ENCODE results near the gene ASXL3. TPM values are rescaled to one million over a fixed set of nuclear protein-coding genes. Genes with fewer than 3 reads are reported as not detected.

Gene ASXL3
- total RNA-seq, 1 experiment from 2014 or later: not detected

GRCh38 chr18:33720133-33720532 is 142.1 kb downstream of the ASXL3 start:
- no peaks in the 10 kb centered on the region; the same call in 1 of the 2 replicates for H4K20me1 ChIP-seq (ENCODE audit: insufficient read depth)
- DNase-seq (ENCODE audit: low read depth, low spot score) (no peak), ATAC-seq (no peak)
- no peaks in the 10 kb centered on the region for H3K4me1 ChIP-seq (ENCODE audit: control insufficient read depth in 1 of 2, insufficient read depth in 2 of 2, low read length in 2 of 2)
- TF ChIP-seq, protein P1, sequence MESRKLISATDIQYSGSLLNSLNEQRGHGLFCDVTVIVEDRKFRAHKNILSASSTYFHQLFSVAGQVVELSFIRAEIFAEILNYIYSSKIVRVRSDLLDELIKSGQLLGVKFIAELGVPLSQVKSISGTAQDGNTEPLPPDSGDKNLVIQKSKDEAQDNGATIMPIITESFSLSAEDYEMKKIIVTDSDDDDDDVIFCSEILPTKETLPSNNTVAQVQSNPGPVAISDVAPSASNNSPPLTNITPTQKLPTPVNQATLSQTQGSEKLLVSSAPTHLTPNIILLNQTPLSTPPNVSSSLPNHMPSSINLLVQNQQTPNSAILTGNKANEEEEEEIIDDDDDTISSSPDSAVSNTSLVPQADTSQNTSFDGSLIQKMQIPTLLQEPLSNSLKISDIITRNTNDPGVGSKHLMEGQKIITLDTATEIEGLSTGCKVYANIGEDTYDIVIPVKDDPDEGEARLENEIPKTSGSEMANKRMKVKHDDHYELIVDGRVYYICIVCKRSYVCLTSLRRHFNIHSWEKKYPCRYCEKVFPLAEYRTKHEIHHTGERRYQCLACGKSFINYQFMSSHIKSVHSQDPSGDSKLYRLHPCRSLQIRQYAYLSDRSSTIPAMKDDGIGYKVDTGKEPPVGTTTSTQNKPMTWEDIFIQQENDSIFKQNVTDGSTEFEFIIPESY (IDR thresholded peaks at IDR 0.05; ENCODE audit: extremely low read depth, insufficient replicate concordance, low read length): no peak
- TF ChIP-seq FOSL1 (IDR thresholded peaks at IDR 0.05; ENCODE audit: low read depth): no peak
- no peak for TF ChIP-seq SIN3A (IDR thresholded peaks at IDR 0.05; ENCODE audit: low read depth)
- TF ChIP-seq CBX3 (IDR thresholded peaks at IDR 0.05; ENCODE audit: low read depth): no peak
- no peak for TF ChIP-seq POLR2AphosphoS5 (IDR thresholded peaks at IDR 0.05; ENCODE audit: low read depth, low read length)
- TF ChIP-seq, protein P2, sequence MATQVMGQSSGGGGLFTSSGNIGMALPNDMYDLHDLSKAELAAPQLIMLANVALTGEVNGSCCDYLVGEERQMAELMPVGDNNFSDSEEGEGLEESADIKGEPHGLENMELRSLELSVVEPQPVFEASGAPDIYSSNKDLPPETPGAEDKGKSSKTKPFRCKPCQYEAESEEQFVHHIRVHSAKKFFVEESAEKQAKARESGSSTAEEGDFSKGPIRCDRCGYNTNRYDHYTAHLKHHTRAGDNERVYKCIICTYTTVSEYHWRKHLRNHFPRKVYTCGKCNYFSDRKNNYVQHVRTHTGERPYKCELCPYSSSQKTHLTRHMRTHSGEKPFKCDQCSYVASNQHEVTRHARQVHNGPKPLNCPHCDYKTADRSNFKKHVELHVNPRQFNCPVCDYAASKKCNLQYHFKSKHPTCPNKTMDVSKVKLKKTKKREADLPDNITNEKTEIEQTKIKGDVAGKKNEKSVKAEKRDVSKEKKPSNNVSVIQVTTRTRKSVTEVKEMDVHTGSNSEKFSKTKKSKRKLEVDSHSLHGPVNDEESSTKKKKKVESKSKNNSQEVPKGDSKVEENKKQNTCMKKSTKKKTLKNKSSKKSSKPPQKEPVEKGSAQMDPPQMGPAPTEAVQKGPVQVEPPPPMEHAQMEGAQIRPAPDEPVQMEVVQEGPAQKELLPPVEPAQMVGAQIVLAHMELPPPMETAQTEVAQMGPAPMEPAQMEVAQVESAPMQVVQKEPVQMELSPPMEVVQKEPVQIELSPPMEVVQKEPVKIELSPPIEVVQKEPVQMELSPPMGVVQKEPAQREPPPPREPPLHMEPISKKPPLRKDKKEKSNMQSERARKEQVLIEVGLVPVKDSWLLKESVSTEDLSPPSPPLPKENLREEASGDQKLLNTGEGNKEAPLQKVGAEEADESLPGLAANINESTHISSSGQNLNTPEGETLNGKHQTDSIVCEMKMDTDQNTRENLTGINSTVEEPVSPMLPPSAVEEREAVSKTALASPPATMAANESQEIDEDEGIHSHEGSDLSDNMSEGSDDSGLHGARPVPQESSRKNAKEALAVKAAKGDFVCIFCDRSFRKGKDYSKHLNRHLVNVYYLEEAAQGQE (IDR thresholded peaks at IDR 0.05; ENCODE audit: low read depth): no peak
- TF ChIP-seq ZFX (IDR thresholded peaks at IDR 0.05): no peak
- TF ChIP-seq, protein P3, sequence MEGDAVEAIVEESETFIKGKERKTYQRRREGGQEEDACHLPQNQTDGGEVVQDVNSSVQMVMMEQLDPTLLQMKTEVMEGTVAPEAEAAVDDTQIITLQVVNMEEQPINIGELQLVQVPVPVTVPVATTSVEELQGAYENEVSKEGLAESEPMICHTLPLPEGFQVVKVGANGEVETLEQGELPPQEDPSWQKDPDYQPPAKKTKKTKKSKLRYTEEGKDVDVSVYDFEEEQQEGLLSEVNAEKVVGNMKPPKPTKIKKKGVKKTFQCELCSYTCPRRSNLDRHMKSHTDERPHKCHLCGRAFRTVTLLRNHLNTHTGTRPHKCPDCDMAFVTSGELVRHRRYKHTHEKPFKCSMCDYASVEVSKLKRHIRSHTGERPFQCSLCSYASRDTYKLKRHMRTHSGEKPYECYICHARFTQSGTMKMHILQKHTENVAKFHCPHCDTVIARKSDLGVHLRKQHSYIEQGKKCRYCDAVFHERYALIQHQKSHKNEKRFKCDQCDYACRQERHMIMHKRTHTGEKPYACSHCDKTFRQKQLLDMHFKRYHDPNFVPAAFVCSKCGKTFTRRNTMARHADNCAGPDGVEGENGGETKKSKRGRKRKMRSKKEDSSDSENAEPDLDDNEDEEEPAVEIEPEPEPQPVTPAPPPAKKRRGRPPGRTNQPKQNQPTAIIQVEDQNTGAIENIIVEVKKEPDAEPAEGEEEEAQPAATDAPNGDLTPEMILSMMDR (IDR thresholded peaks at IDR 0.05 in 2 of 3, conservative IDR thresholded peaks at IDR 0.05 in 1 of 3; ENCODE audit: borderline replicate concordance in 1 of 3, insufficient read depth in 1 of 3, low read depth in 2 of 3, low read length in 2 of 3): no peak
- H3K36me3 ChIP-seq (ENCODE audit: control insufficient read depth in 1 of 2, insufficient read depth in 2 of 2, low read length in 2 of 2): no peaks in the 10 kb centered on the region
- RAD21 ChIA-PET (ENCODE audit: low non-redundant PET in 1 of 2, low total read pairs in 2 of 2, uncharacterized antibody in 2 of 2, unreplicated experiment in 2 of 2): no interaction called here
- H2AFZ ChIP-seq (ENCODE audit: low read depth, low read length, poor library complexity, severe bottlenecking): no peak overlapping the region
- no peak overlapping the region for H3K27ac ChIP-seq (ENCODE audit: low read depth, low read length)
- H3K9me2 ChIP-seq (ENCODE audit: insufficient read depth): no peaks in the 10 kb centered on the region
- POLR2A ChIA-PET: no interaction called here
- CTCF ChIA-PET: no interaction called here
- intact Hi-C loops (cut with micrococcal nuclease): no loop called here
- no peak overlapping the region for H3K4me2 ChIP-seq (ENCODE audit: low read length)
- H3K9me3 ChIP-seq (ENCODE audit: control insufficient read depth in 1 of 2, insufficient read depth in 1 of 2, low read depth in 1 of 2, low read length in 2 of 2): peaks cover 0 to 12% of the 10 kb centered on the region in 2 experiments; a peak in 3 of 4 replicates
- no peaks in the 10 kb centered on the region for H3K27me3 ChIP-seq (ENCODE audit: insufficient read depth, low read length)
- H3K4me3 ChIP-seq (replicated peaks in 1 of 2; ENCODE audit: low read depth in 1 of 2, low read length in 2 of 2): no peak overlapping the region
- BruUV-seq (replicated peaks): no TSS peak
- no peak overlapping the region for H3K9ac ChIP-seq (ENCODE audit: low read length)
- H3K79me2 ChIP-seq (ENCODE audit: insufficient read depth, low read length): no peaks in the 10 kb centered on the region

All from HCT116 (cell line).